HG02943 (cell line): ENCODE data around the gene TMEM119.
"Not testable (repeated sequence)": the region's sequence is repeated elsewhere in the genome, so short reads cannot be mapped to it uniquely, and the experiment has no call there.

ENCODE experiments used
- ATAC-seq: cut with Tn5 transposase; IDR thresholded peaks from one replicate; pipeline ENCODE4 v1.9.1; 2021; ENCODE audit warnings: mild to moderate bottlenecking, low read depth, moderate library complexity; ENCODE audit not compliant: unreplicated experiment

Gene TMEM119

DNA sequence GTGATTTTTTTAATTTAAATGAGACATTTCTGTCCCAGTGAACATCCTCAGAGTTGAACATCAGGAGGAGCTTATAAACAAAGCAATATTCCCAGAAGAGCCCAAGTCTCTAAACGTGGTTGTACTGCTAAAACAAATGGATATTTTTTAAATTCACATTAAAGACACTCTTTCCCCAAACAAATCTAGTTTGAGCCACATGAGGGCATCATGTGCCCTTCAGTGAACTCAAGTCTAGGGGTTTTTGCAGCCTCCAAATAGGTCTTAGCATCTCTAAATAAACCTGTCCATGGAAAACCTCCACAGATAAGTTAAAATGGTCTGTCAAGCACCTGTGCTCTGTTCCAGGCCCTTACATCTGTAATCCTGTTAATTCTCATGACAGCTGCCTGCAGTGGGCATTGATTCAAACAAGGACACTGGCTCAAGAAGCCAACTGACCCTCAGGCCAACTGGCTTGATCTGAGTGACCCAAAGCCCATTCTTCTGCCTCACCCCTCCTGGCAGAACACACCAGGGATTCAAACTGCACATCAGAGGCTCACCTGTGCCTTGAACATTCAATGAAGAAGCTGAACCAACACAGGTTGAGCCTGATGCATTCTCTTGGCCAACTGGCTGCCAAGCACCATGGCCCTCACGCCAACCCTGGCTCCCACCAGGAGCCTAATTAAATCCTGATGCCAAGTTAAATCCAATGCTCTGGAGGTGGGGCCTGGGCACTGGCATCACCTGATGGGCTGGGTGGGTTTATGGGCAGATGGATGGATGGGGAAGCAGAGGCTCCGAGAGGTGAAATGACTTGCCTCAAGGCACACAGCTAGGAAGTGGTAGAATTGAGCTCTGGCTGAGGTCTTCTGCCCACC, 26.9 kb downstream of the TMEM119 start:
- no peak for ATAC-seq

DNA sequence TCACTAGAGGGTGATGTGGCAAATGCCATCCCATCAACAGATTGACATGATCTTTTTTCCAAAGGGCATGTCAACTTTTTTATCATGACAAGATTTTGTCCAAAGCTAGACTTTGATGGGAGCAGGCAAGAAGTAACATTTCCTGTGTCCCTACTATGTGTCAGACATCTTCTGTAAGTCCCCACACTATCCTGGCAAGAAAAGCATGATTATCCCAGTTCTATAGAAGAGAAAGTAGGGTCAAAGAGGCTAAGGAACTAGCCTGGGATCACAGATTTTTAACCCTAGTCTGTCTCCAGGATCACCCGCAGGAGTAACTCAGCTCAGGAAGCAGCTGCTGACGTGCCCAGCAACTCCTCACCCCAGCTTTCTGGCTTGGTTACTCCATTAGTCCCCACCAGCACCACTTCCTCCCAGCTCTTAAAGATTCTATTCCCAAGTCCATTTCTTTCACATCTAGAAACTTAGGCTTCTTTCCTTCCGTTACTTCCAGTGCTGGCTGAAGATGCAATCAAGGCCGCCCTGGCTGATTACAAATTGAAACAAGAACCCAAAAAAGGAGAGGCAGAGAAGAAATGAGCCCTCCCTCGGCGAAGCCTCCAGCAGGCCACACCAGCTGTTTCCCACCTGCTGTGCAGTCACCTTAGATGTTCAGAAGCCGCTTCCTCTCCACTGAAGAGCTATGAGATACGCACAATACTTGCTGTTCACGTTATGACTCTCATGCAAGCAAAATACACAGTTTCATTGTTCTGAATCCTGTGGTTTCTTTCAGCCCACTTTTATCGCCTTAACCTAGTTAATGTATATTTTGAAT, 29.3 kb downstream of the TMEM119 start:
- ATAC-seq = peak; percentile 77

DNA sequence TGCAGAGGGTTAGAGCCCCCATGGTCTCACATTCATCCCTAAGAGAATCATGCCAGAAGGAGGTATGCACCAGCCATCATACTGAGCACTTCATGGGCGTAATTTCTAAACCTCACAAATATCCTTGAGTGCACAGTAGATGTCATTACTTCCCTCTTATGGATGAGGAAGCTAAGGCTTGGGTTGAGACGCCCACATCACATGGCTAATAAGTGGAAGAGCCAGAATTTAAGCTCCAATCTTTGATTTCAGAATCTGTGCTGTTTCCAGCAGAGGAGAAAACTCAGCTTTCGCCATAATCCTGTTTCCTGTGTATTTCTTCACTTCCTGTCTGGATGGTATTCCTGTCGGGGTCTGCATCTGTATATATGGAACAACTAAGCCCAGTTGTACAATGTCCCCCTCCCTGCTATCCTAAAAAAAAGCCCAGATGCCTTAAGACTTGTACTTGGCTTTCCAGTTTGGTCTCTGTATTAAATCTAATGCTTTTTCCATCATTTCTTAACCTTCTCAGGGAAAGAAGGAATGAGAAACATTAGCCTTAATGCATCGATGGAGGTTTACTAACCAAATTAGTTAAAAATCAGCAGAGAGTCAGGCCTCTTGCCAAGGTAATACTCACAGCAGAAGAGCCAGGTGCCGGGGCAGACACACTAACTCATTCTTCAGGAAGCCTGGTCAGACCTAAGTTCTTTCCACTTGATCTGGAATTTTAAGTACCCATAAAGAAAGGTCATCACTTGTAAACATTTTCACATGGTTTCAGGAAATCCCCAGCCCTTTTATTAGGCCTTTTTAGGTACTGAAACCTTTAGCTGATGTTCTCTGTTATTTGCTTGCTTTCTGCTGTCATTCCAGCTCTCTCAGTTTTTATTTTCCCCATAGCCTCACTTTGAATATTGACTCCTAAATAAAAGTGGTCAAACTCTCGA, 30.2 kb downstream of the TMEM119 start:
- no peak for ATAC-seq

DNA sequence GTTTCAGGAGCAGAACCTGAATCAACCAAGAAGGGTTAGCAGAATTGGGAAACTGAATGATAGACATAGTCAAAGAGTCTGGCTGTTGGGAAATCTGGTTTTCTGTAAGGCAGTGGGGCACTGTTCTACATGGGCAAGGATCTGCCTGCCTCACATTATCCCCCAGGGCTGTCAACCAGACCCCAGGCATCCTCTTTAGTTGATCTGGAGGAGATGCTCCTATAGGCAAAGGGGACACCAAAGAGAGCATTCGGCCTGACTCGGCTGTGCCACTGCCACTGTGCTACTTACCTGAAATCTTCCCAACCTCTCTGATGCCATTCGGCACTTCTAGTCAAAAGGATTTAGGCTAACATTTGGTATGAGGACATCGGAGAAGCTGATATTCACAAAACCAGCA, 31.4 kb downstream of the TMEM119 start:
- no peak for ATAC-seq

DNA sequence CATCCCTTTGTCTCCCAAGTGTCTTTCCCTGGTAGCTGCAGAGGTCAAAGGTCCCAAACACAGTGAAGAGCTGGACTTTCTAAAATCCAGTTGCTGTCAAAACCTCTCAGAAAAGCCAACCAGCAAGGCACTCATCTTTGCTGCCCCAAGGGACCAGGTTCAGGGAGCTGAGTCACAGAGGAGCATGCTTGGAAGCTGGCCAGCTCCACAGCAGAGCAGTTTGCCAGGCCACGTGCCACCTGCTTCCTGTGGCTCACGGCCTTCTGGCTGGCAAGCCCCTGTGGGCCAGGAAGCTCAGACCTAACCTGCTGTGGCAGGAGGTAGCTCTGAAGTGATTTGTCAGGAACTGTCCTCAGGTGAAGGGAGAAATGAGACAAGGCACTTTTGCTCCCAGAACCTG, 31.9 kb downstream of the TMEM119 start:
- ATAC-seq = no peak

DNA sequence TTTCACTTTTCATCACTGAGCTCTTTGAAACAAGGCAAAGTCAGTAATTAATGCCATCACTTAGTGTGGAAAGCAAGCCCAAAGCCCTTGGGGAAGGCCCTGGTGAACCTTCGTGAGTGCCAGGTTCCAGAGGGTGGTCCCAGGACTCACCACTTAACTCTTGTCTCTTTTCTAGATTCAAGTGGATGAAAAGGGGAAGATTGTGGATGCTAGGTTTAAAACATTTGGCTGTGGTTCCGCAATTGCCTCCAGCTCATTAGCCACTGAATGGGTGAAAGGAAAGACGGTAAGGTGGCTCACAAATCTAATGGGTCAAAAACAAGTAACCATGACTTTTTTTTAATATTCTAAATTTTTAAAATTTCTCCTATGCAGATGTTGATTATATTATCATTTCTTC, 32.7 kb downstream of the TMEM119 start:
- no peak for ATAC-seq

DNA sequence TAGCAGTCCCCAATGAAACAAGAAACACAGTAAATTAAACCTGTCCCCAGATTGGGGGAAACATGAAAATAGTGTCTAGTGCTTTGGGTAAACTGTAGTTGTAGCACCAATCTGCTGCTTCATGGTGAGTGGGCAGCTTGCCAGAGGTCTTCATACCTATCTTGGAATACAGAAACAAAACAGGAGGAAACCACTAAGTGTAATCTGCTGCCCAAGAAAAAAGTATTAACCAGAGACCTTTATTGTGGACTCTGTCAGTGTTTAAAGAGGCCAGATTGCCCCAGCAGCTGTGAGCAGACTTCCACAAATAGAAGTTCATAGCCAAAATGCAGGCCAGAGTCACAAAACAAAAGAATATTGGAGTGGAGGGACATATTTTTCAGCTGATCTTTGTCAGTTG, 33.2 kb downstream of the TMEM119 start:
- no peak for ATAC-seq

DNA sequence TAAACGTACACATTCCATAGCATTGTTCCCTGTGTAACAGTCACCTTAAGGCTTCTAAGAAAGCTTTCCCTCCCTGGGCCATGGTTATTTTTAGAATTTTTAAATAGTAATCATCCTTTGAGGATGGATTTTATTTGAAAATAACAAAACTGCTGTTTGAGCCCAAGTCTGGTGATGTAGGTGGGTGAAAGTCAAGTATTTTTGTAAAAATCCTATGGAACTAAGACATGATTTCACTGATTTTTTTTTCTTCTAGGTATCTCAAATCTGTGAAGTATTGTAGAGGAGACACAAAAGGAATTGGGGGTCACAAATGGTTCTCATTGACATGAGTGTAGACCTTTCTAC, 34.1 kb downstream of the TMEM119 start:
- no peak for ATAC-seq

DNA sequence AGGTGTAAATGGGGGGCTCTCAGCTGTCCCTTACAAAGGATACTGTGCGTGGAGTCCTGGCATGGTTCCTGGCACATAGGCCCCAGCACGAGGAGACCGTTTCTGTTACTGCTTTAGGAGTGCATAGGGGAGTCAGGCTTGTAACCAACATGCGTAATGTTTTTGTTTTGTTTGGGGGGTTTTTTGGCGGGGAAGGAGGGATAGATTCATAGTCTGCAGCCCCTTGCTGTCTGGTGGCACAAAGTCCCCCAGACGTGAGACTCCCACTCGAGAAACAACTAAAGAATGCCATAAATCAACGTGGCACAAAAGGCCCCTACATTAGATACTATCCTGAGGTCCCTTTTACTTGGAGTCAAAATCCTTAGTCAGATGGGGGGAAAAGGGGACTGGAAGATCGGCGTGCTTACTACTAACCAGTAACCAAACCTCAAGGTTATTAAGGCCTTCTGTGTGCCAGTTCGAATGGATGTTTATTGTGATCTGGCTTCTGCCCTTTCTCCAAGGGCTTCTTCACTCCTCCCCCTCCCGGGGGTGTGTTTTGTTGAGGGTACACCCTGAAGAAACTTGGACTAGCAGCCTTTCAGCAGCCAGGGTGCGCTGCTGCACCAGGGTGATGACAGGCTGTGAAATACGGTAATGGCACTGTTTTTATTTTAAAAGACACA, 34.6 kb downstream of the TMEM119 start:
- ATAC-seq = peak; percentile 36

DNA sequence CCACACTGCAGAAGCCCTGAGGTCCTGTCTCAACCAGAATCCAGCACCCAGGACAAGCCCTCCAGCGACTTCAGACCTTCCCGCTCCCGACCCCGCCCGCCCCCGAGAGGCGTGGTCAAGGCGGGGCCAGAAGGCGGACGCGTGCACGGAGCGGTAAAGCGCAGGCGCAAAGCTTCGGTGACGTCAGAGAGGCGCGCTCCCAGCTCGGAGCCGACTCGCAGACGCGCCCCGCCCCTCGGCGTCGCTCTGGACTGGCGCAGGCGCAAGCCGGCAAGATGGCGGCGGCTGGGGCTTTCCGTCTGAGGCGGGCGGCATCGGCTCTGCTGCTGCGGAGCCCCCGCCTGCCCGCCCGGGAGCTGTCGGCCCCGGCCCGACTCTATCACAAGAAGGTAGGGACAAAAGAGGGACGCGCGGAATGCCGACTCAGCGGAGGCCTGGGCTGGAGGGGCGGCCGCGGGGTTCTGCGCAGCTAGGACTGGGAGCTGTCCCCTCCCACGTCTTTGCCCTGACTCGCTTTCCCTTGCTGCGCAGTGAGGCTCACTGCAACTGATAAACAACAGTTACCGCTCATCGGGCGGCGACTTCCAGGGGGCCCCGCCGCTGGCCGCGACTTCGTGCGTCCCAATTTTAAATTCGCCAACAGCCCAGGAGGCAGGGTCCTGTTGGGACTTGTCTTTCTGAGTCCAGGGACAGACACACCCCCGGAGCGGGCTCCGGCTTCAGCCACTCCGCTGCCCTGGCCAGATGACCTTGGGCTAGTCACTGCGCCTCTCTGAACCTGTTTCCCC, 35.3 kb downstream of the TMEM119 start, which contains the start of gene ISCU:
TSS of gene ISCU (plus strand) at position 249 of the 788 bp plus-strand sequence. CDS start at position 276, 27 bp downstream.
- peak; percentile 50 for ATAC-seq

DNA sequence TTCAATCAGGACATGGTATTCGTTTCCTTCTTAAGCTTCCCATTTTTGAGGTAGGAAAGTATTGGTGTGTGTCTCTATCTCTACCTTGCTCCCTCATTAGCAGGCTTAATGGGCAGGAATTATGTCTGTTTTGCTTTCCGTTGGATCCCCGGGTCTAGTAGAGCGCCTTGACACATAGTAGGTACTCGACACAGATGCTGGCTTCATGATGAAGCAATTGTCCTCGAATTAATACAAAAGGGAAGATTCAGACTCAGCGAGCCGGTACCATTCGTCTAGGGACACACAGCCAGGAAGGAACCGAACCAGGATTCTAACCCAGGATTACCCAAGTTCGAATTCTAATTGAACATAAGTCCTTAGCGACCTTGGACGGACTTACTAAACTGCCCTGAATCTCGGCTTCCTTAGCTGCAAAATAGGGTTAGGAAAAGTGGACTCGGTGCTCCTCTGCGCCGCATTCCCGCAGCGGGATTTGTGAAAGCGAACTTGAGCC, 36.0 kb downstream of the TMEM119 start:
- ATAC-seq = no peak

DNA sequence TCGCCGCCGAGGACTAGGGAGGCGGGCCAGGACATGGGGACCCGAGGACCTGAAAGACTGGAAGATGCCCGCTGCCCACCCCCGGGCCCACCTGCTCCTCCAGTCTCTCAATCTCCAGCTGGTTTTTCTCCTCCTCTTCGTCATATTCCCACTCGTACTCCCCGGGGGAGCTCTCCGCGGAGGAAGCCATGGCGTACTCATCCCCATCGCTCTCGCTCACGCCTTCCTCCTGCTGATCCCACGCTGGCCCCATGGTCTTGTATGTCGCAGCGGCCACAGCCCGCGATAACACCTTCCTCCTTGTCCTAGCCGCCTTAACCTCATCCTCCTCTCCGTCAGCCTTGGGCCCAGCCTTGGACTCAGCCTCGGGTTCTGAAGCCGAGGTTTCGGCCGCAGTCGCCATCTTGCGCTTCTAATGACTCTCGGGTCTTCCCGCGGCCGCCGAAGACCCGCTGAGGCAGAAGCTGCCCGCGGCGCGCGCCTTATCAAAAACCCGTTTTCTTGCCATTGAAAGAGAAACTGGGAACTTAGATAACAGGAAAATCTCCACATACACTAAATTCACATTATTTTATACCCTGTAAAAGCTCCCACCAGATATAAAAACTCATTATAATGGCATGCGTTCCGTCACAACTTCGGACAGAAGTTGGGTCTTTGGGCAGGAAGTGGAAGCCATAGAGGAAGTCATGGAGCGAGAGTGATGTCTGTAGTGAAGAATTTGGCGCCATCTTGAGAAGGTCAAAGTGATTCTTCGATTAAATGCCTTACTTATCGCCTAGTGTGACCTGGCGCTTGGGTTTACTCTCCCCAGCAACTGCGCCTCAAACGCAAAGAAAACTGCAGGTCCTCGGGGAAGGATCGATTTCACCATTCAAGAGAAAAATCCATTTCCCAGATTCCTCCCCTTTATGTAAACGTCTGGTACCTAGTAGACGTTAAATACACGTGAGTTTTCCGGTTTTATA, 36.8 kb downstream of the TMEM119 start, which contains the start of gene SART3:
TSS of gene SART3 (minus strand) at position 422 of the 968 bp plus-strand sequence. CDS start at position 403, 19 bp downstream.
- ATAC-seq = peak; percentile 44

DNA sequence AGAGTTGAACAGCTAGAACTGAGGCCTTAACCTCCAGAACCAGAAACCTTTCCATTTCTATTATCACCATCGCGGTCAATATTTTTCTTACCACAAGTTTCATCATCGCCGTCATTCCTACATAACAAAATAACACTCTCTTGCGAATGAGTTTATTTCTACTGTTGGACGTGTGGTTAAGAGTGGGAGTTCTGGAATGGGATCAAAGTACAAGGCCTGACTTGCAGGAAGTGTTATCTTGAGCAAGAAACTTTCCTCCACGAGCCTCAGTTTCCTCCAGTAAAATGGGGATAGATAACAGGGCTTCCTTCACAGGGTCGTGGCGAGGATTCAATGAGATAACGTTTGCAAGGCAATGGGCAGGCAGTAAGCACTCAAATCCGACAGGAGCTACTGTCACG, 37.6 kb downstream of the TMEM119 start:
- ATAC-seq = no peak

DNA sequence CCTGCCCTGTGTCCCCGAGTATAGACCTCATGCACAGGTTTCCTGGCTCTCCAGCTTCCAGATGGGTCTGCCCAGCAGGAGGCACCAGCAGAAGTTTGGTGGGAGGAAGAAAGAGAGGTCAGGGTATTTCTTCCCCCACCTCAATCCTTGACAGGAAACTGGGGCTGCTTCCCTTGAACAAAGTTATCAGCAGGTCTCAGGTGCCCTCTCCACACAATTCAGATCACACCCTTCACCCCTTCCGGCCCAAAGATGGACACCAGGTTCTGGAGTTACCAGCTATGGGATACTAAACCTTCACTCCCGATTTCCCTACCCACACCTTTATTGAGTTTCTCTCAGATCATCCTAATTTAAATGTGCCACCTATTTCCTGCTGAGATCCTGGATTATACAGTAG, 38.1 kb downstream of the TMEM119 start:
- ATAC-seq = no peak

DNA sequence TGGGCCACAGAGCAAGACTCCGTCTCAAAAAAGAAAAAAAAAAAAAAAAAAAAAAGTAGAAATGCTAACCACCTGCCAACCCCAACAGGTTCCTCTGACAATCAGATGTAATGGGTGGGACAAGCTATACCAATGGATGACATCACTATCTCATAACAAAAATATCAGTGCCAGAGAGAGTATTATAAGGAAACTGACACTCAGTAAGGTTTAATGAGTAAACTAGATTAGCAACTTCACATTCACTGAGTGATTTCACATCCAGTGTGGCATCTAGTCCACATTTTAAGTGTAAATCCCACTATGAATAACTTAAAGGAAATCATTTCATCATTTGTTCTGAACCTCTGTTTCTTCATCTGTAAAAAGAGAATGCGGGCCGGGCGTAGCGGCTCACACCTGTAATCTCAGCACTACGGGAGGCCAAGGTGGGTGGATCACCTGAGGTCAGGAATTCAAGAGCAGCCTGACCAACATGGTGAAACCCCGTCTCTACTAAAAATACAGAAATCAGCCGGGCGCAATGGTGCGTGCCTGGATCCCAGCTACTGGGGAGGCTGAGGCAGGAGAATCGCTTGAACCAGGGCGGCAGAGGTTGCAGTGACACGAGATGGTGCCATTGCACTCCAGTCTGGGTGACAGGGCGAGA, 38.8 kb downstream of the TMEM119 start:
- ATAC-seq = no peak

DNA sequence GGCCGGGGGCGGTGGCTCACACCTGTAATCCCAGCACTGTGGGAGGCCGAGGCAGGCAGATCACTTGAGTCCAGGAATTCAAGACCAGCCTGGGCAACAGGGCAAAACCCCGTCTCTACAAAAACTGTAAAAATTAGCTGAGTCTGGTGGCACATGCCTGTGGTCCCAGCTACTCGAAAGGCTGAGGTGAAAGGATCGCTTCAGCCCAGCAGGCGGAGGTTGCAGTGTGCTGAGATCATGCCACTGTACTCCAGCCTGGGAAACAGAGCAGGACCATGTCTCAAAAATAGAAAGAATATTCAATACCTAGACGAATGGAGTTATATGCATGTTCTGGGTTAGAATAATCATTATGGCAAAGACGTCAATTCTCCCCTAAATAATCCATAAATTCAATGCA, 42.5 kb downstream of the TMEM119 start:
- not testable (repeated sequence) for ATAC-seq

DNA sequence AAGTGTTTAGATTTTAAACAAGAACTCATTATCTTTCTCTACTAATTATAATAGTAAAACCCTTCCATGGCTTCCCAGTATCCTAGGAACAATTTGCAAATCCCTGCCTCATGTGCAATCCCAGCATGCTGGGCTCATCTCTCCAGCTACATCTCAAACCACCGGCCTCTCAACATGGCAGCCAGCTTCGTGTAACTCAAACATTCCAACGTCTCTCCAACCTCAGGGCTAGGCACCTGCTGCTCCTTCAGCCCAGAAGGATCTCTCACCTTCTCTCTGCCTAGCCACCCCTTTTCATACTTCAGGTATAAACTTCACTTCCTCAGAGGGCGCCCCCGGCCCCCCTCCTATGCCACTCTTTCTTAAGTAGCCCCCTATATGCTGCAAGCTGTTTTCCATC, 44.1 kb downstream of the TMEM119 start:
- ATAC-seq = no peak
